Measurements from ENCODE around the gene HCRTR1.

- no peak for TF ChIP-seq EZH2 (IDR thresholded peaks at IDR 0.05; ENCODE audit: borderline replicate concordance, low read length)
- TF ChIP-seq CTCF (conservative IDR thresholded peaks at IDR 0.05 in 1 of 2, IDR thresholded peaks at IDR 0.05 in 1 of 2; ENCODE audit: extremely low read depth in 1 of 2, insufficient read depth in 1 of 2, low read depth in 1 of 2, low read length in 2 of 2) = no peak
These were observed 54.2 kb downstream of the HCRTR1 start for GRCh38 chr1:31671561-31672201.
